Measurements from ENCODE around the gene BPIFB4.

- TF ChIP-seq CTCF (IDR thresholded peaks at IDR 0.05; ENCODE audit: low read depth, low read length) (no peak), POLR2A (IDR thresholded peaks at IDR 0.05; ENCODE audit: extremely low read depth, insufficient read length) (no peak), MAX (IDR thresholded peaks at IDR 0.05; ENCODE audit: low read depth, low read length) (no peak), MYC (IDR thresholded peaks at IDR 0.05; ENCODE audit: low read depth, low read length) (no peak)
Observed at GRCh38 chr20:33097001-33097400, 17.6 kb downstream of the BPIFB4 start.
